Progenitor cell of endocrine pancreas (in vitro differentiated cells): ENCODE data around the gene SEMA4A. TPM values are rescaled to one million over a fixed set of nuclear protein-coding genes. Genes with fewer than 3 reads are reported as not detected.
"Not testable (repeated sequence)": the region's sequence is repeated elsewhere in the genome, so short reads cannot be mapped to it uniquely, and the experiment has no call there.

Source experiments
- DNase-seq: peaks from one replicate; pipeline ENCODE4 v3.0.0; 2021; ENCODE audit warnings: low spot score; ENCODE audit not compliant: unreplicated experiment
- H3K27ac Mint-ChIP-seq: 2 replicates; pipeline ENCODE4 v1.8.0; 2021; ENCODE audit warnings: mild to moderate bottlenecking, moderate library complexity, mixed read lengths
- H3K27me3 Mint-ChIP-seq: 2 replicates; pipeline ENCODE4 v1.8.0; 2021; ENCODE audit warnings: mixed read lengths
- H3K36me3 Mint-ChIP-seq: 2 replicates; pipeline ENCODE4 v1.8.0; 2022; ENCODE audit warnings: mixed read lengths; ENCODE audit not compliant: insufficient read depth
- H3K4me1 Mint-ChIP-seq: 2 replicates; pipeline ENCODE4 v1.8.0; 2021; ENCODE audit warnings: low read depth, mixed read lengths
- H3K4me3 Mint-ChIP-seq: 2 replicates; pipeline ENCODE4 v1.8.0; 2021; ENCODE audit warnings: low read depth, mild to moderate bottlenecking, moderate library complexity, mixed read lengths
- H3K9me3 Mint-ChIP-seq: 2 replicates; pipeline ENCODE4 v1.8.0; 2021; ENCODE audit warnings: low read depth, mixed read lengths
- CTCF ChIP-seq: fragments of 200-600 bp; sonication (generic); IDR thresholded peaks from one replicate; pipeline ENCODE4 v1.5.0; 2021; ENCODE audit warnings: antibody characterized with exemption, mild to moderate bottlenecking; ENCODE audit not compliant: unreplicated experiment
- total RNA-seq: library from RNA; stranded (reverse); gene quantifications from 2 replicates; pipeline ENCODE4 v1.2.1, GENCODE V29; 2021

The SEMA4A gene
- total RNA-seq, 1 donor from 2014 or later, result 2.1 TPM

- H3K9me3 Mint-ChIP-seq, result peaks cover 15% of the 10 kb centered on the region
- peaks cover 17% of the 10 kb centered on the region for H3K4me1 Mint-ChIP-seq
- H3K36me3 Mint-ChIP-seq, H3K27me3 Mint-ChIP-seq, DNase-seq, H3K4me3 Mint-ChIP-seq: not testable (repeated sequence)
- H3K27ac Mint-ChIP-seq, result peak overlapping the region; percentile 66
Measured at GRCh38 chr1:156186347-156187177, 33.2 kb downstream of the SEMA4A start.

- not testable (repeated sequence) for H3K27ac Mint-ChIP-seq, DNase-seq, H3K27me3 Mint-ChIP-seq, H3K4me3 Mint-ChIP-seq, H3K36me3 Mint-ChIP-seq
- Mint-ChIP-seq H3K9me3 (peaks cover 15% of the 10 kb centered on the region), H3K4me1 (peaks cover 10% of the 10 kb centered on the region)
Measured at GRCh38 chr1:156190265-156190664, 36.9 kb downstream of the SEMA4A start.

GRCh38 chr1:156191292-156191964 lies 38.0 kb downstream of the SEMA4A start:
- no peak for DNase-seq
- peaks cover 14% of the 10 kb centered on the region for H3K9me3 Mint-ChIP-seq
- no peak overlapping the region for H3K27ac Mint-ChIP-seq
- H3K27me3 Mint-ChIP-seq, result no peaks in the 10 kb centered on the region
- no peak overlapping the region for H3K4me3 Mint-ChIP-seq
- peaks cover 10% of the 10 kb centered on the region for H3K4me1 Mint-ChIP-seq
- TF ChIP-seq CTCF, result no peak
- peaks cover 8% of the 10 kb centered on the region for H3K36me3 Mint-ChIP-seq

- no peak for TF ChIP-seq CTCF
- H3K9me3 Mint-ChIP-seq, result peaks cover 10% of the 10 kb centered on the region
- peaks cover 5% of the 10 kb centered on the region for H3K36me3 Mint-ChIP-seq
- H3K27me3 Mint-ChIP-seq, result no peaks in the 10 kb centered on the region
- no peak overlapping the region for H3K27ac Mint-ChIP-seq
- H3K4me3 Mint-ChIP-seq, result peak overlapping the region; percentile 97
- DNase-seq, result no peak
- peaks cover 10% of the 10 kb centered on the region for H3K4me1 Mint-ChIP-seq
Measured at GRCh38 chr1:156193208-156193487, 39.8 kb downstream of the SEMA4A start.

- Mint-ChIP-seq H3K4me1 (peaks cover 10% of the 10 kb centered on the region), H3K36me3 (peaks cover 5% of the 10 kb centered on the region), H3K4me3 (peak within 1 kb of the TSS; percentile 97), H3K27me3 (no peaks in the 10 kb centered on the region), H3K9me3 (peaks cover 10% of the 10 kb centered on the region), H3K27ac (peak within 1 kb of the TSS; percentile 85)
- peak; percentile 63 for TF ChIP-seq CTCF
- peak; percentile 86 for DNase-seq
Measured at GRCh38 chr1:156193488-156194299, 40.3 kb downstream of the SEMA4A start, which contains the start of gene SLC25A44. Gene SLC25A44 (plus strand): TSS chr1:156194104. CDS start chr1:156199848, 5,744 bp downstream.

GRCh38 chr1:156194300-156194652 lies 40.9 kb downstream of the SEMA4A start:
- peak overlapping the region; percentile 97 for H3K4me3 Mint-ChIP-seq
- peak overlapping the region; percentile 85 for H3K27ac Mint-ChIP-seq
- peaks cover 6% of the 10 kb centered on the region for H3K9me3 Mint-ChIP-seq
- H3K27me3 Mint-ChIP-seq, result no peaks in the 10 kb centered on the region
- peaks cover 10% of the 10 kb centered on the region for H3K4me1 Mint-ChIP-seq
- TF ChIP-seq CTCF, result no peak
- peaks cover 5% of the 10 kb centered on the region for H3K36me3 Mint-ChIP-seq
- no peak for DNase-seq
